K562 (cell line): Measurements from ENCODE around the gene HOXA13. TPM values are rescaled to one million over a fixed set of nuclear protein-coding genes. Genes with fewer than 3 reads are reported as not detected.

ENCODE experiments used
- ATAC-seq: fragments of 200-7000 bp; cut with Tn5 transposase; 3 replicates; pipeline ENCODE4 v1.9.1; 2020; ENCODE audit warnings: moderate library complexity
- BruUV-seq: library from RNA; stranded (reverse); fragments of 400-500 nt; replicated peaks from 2 replicates; lab custom pipeline; 2021; lab: Mats Ljungman, UMichigan
- CTCF ChIA-PET: fragments of 300-600 bp; formaldehyde crosslinking; extraction: SDS; loops from one replicate; lab custom pipeline; 2021; ENCODE audit warnings: low intra/inter-chr PET ratio; lab: Yijun Ruan, JAX
- POLR2A ChIA-PET: fragments of 300-600, 350-650 bp; sonication (Branson Sonifier 250); formaldehyde crosslinking; extraction: SDS; loops from one replicate; lab custom pipeline; 2021; ENCODE audit warnings: antibody characterized with exemption, inconsistent platforms; lab: Yijun Ruan, JAX
- DNase-seq, 4 experiments: peaks; one replicate each; pipeline versions ENCODE4 v3.0.0 to v3.0.0-alpha.2; 2011 to 2018; ENCODE audit warnings: low spot score in 3 of 4, mixed read lengths in 3 of 4; ENCODE audit errors: extremely low read depth in 1 of 4
- FAIRE-seq: peaks from 2 replicates; lab custom pipeline; 2011; peaks lifted over from hg19 to GRCh38; lab: Jason Lieb, UNC
- H2AFZ ChIP-seq: 2 replicates; pipeline ENCODE4 v1.6.0; 2011; ENCODE audit warnings: low read depth, low read length, control low read depth, inconsistent platforms
- H3K27ac ChIP-seq: fragments of 200-600 bp; 3 replicates; pipeline ENCODE4 v1.8.0; 2011; ENCODE audit warnings: low read depth, mild to moderate bottlenecking, control low read depth, inconsistent platforms, low read length, moderate library complexity, mixed read lengths; ENCODE audit errors: extremely low read depth
- H3K27me3 ChIP-seq, 2 experiments: fragments of 300-600 bp in 1 of 2; 2 replicates in 1 of 2; 3 replicates in 1 of 2; pipeline versions ENCODE4 v1.6.0 to v1.8.0; 2011; ENCODE audit warnings: inconsistent platforms in 2 of 2, low read length in 2 of 2, mild to moderate bottlenecking in 1 of 2, mixed read lengths in 1 of 2, moderate library complexity in 1 of 2; ENCODE audit not compliant: control insufficient read depth in 2 of 2, insufficient read depth in 2 of 2
- H3K36me3 ChIP-seq: fragments of 300-600 bp; 3 replicates; pipeline ENCODE4 v1.8.0; 2011; ENCODE audit warnings: mild to moderate bottlenecking, low read length, inconsistent platforms; ENCODE audit not compliant: control insufficient read depth, insufficient read depth
- H3K4me1 ChIP-seq, 2 experiments: fragments of 200-600 bp in 1 of 2; replicated peaks in 1 of 2; 2 replicates in 1 of 2; 3 replicates in 1 of 2; pipeline versions ENCODE4 v1.5.1 to v1.8.0; 2011; ENCODE audit warnings: inconsistent platforms in 2 of 2, low read length in 2 of 2, mild to moderate bottlenecking in 1 of 2, mixed read lengths in 1 of 2, moderate library complexity in 1 of 2; ENCODE audit not compliant: control insufficient read depth in 2 of 2, insufficient read depth in 2 of 2
- H3K4me2 ChIP-seq: 2 replicates; pipeline ENCODE4 v1.6.1; 2011; ENCODE audit warnings: low read length, control low read depth, inconsistent platforms, mixed read lengths; ENCODE audit not compliant: insufficient read depth
- H3K4me3 ChIP-seq: fragments of 200-600 bp; sonication (generic), shearing (Covaris generic); 2 replicates; pipeline ENCODE4 v1.5.1; 2016; ENCODE audit warnings: control low read depth, inconsistent platforms
- H3K79me2 ChIP-seq: fragments of 200-600 bp; 3 replicates; pipeline ENCODE4 v1.8.0; 2011; ENCODE audit warnings: low read length, inconsistent platforms; ENCODE audit not compliant: control insufficient read depth, insufficient read depth
- H3K9ac ChIP-seq, 2 experiments: 2 replicates each; pipeline versions ENCODE4 v1.6.0 to v1.6.1; 2011; ENCODE audit warnings: low read depth in 2 of 2, low read length in 2 of 2, control low read depth in 1 of 2, inconsistent platforms in 1 of 2, mild to moderate bottlenecking in 1 of 2, mixed read lengths in 1 of 2; ENCODE audit not compliant: insufficient read depth in 1 of 2
- H3K9me1 ChIP-seq: one replicate; pipeline ENCODE4 v1.6.0; 2011; ENCODE audit warnings: inconsistent platforms, mild to moderate bottlenecking, low read length, moderate library complexity; ENCODE audit not compliant: control insufficient read depth, insufficient read depth
- H3K9me3 ChIP-seq: replicated peaks from 2 replicates; pipeline ENCODE4 v1.5.1; 2011; ENCODE audit warnings: low read depth, low read length, inconsistent platforms; ENCODE audit not compliant: control insufficient read depth, insufficient read depth
- H4K20me1 ChIP-seq: replicated peaks from 2 replicates; pipeline ENCODE4 v1.6.1; 2011; ENCODE audit warnings: low read length, inconsistent platforms, mixed read lengths; ENCODE audit not compliant: control insufficient read depth, insufficient read depth
- CC2D1A ChIP-seq: fragments of 450-650 bp; IDR thresholded peaks from 2 replicates; pipeline ENCODE4 v1.6.1; 2017; ENCODE audit warnings: mild to moderate bottlenecking
- RBBP5 ChIP-seq: fragments of 200-600 bp; sonication (generic); IDR thresholded peaks from 2 replicates; pipeline ENCODE4 v1.6.1; 2012; ENCODE audit warnings: borderline replicate concordance, mild to moderate bottlenecking, low read length, control low read depth, inconsistent platforms; ENCODE audit not compliant: insufficient read depth, poor library complexity, severe bottlenecking
- in situ Hi-C: fragments of 300-500 bp; cut with MboI; formaldehyde crosslinking; loops from 4 replicates; pipeline ENCODE4 v1.15.0; 2018; ENCODE audit warnings: inconsistent platforms, mixed read lengths
- intact Hi-C: fragments of 100-400 bp; cut with micrococcal nuclease; formaldehyde crosslinking; loops from 2 replicates; pipeline ENCODE4 v1.14.2; 2022
- polyA plus RNA-seq, 8 experiments: library from polyadenylated mRNA; depleted of rRNA in 4 of 8; stranded (reverse) in 5 of 8; unstranded in 3 of 8; fragments of >200 nt; fragmentation: Nextera tagmentation in 2 of 8; fragmentation: Illumina TruSeq in 1 of 8; extraction: Ambion mirVana in 2 of 8; extraction: Trizol in 1 of 8; gene quantifications; 2 replicates each; pipeline versions ENCODE4 v1.2.1 to v1.2.3, GENCODE V29; 2011 to 2014; ENCODE audit warnings: inconsistent platforms in 1 of 8, missing spikeins in 1 of 8
- total RNA-seq, 7 experiments: library from RNA; depleted of rRNA in 6 of 7; stranded (reverse); fragments of >200 nt in 6 of 7; fragmentation: Illumina TruSeq in 2 of 7; extraction: Trizol in 2 of 7; gene quantifications; 2 replicates each; pipeline versions ENCODE4 v1.2.1 to v1.2.3, GENCODE V29; 2011 to 2021; ENCODE audit warnings: low replicate concordance in 1 of 7
- TF ChIP-seq, protein P1 (sequence below): fragments of 450-650 bp; formaldehyde crosslinking; IDR thresholded peaks from 2 replicates; pipeline ENCODE4 v1.4.0; 2022; ENCODE audit warnings: mild to moderate bottlenecking, moderate library complexity
- TF ChIP-seq, protein P2 (sequence below): IDR thresholded peaks from 2 replicates; pipeline ENCODE4 v1.6.1; 2016; ENCODE audit warnings: missing genetic modification characterization, missing compliant biosample characterization
- TF ChIP-seq, protein P3 (sequence below): fragments of 450-650 bp; IDR thresholded peaks from 2 replicates; pipeline ENCODE4 v1.6.1; 2018; ENCODE audit not compliant: partially characterized antibody

The HOXA13 gene
- total and polyA plus RNA-seq, 9 of the 15 experiments (the other 6 are each of a cell fraction or from before 2014, with no cell fraction given): not detected

DNA sequence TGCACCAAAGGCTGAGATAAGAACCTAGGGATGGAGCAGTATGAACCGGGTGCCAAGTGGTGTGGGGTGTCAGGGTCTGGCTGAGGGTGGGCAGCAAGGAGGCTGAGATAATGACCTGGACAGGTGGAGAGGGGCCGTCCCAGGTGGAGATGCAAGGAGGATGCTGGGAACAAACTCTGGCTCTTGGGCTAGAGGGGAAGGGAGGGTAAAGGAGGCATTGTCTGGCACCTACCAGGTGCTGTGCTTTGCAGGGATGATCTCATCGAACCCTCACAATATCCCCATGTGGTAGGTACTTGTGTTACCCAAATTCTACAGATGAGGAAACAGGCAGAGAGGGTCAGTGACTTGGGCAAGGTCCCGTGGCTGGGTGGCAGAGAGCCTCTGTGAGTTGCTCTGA, 19.9 kb upstream of the HOXA13 start (continued):
- TF ChIP-seq, protein P1, sequence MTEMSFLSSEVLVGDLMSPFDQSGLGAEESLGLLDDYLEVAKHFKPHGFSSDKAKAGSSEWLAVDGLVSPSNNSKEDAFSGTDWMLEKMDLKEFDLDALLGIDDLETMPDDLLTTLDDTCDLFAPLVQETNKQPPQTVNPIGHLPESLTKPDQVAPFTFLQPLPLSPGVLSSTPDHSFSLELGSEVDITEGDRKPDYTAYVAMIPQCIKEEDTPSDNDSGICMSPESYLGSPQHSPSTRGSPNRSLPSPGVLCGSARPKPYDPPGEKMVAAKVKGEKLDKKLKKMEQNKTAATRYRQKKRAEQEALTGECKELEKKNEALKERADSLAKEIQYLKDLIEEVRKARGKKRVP (CRISPR knock-in tag): no peak
- no peak for TF ChIP-seq RBBP5
- TF ChIP-seq CC2D1A: no peak

DNA sequence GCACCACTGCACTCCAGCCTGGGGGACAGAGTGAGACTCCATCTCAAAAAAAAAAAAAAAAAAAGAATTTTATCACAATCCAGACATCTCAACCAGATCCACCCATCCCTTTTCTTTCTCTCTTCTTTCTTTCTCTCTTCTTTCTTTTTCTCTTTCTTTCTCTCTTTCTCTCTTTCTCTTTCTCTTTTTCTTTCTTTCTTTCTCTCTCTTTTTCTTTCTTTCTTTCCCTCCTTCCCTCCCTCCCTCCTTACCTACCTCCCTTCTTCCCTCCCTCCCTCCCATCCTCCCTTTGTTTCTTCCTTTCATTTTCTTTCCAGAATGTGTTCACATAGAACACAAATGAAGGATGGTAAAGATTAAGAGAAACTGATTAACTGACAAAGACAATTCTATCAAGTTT, 18.1 kb upstream of the HOXA13 start:
- Histone ChIP-seq H3K4me2 (no peak overlapping the region), H3K79me2 (no peaks in the 10 kb centered on the region), H3K4me1 (peaks cover 0 to 16% of the 10 kb centered on the region in 2 experiments; a peak in 1 of 5 replicates), H3K27ac (no peak overlapping the region), H4K20me1 (no peaks in the 10 kb centered on the region), H3K36me3 (no peaks in the 10 kb centered on the region), H3K4me3 (no peak overlapping the region), H3K27me3 (peaks cover 42 to 65% of the 10 kb centered on the region in 2 experiments), H2AFZ (no peak overlapping the region), H3K9me3 (no peaks in the 10 kb centered on the region), H3K9ac (no peak overlapping the region), H3K9me1 (no peaks in the 10 kb centered on the region)
- intact Hi-C loops (no loop called here), in situ Hi-C loops (no loop called here)
- ChIA-PET CTCF (no interaction called here), POLR2A (no interaction called here)
- BruUV-seq: no TSS peak
- FAIRE-seq (no peak), DNase-seq (no peak), ATAC-seq (no peak)
- TF ChIP-seq, protein P2, sequence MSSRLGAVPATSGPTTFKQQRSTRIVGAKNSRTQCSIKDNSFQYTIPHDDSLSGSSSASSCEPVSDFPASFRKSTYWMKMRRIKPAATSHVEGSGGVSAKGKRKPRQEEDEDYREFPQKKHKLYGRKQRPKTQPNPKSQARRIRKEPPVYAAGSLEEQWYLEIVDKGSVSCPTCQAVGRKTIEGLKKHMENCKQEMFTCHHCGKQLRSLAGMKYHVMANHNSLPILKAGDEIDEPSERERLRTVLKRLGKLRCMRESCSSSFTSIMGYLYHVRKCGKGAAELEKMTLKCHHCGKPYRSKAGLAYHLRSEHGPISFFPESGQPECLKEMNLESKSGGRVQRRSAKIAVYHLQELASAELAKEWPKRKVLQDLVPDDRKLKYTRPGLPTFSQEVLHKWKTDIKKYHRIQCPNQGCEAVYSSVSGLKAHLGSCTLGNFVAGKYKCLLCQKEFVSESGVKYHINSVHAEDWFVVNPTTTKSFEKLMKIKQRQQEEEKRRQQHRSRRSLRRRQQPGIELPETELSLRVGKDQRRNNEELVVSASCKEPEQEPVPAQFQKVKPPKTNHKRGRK (tag): peak; percentile 53; the same call in 1 of the 2 replicates
- TF ChIP-seq, protein P3, sequence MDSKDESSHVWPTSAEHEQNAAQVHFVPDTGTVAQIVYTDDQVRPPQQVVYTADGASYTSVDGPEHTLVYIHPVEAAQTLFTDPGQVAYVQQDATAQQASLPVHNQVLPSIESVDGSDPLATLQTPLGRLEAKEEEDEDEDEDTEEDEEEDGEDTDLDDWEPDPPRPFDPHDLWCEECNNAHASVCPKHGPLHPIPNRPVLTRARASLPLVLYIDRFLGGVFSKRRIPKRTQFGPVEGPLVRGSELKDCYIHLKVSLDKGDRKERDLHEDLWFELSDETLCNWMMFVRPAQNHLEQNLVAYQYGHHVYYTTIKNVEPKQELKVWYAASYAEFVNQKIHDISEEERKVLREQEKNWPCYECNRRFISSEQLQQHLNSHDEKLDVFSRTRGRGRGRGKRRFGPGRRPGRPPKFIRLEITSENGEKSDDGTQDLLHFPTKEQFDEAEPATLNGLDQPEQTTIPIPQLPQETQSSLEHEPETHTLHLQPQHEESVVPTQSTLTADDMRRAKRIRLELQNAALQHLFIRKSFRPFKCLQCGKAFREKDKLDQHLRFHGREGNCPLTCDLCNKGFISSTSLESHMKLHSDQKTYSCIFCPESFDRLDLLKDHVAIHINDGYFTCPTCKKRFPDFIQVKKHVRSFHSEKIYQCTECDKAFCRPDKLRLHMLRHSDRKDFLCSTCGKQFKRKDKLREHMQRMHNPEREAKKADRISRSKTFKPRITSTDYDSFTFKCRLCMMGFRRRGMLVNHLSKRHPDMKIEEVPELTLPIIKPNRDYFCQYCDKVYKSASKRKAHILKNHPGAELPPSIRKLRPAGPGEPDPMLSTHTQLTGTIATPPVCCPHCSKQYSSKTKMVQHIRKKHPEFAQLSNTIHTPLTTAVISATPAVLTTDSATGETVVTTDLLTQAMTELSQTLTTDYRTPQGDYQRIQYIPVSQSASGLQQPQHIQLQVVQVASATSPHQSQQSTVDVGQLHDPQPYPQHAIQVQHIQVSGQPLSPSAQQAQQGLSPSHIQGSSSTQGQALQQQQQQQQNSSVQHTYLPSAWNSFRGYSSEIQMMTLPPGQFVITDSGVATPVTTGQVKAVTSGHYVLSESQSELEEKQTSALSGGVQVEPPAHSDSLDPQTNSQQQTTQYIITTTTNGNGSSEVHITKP: no peak
